ENCODE results near the gene ARAP1. TPM values are rescaled to one million over a fixed set of nuclear protein-coding genes. Genes with fewer than 3 reads are reported as not detected.
"Not testable (repeated sequence)": the region's sequence is repeated elsewhere in the genome, so short reads cannot be mapped to it uniquely, and the experiment has no call there.

ARAP1 gene
- 26.4 and 31.0 TPM in 2 replicates for total RNA-seq (2014; rRNA removed; shearing (Covaris generic))

GRCh38 chr11:72752088-72752914 lies at the start of gene ARAP1:
Gene ARAP1 (minus strand): TSS chr11:72752408. CDS start chr11:72727128, 25,280 bp downstream.
- Histone ChIP-seq H3K36me3 (no peaks in the 10 kb centered on the region), H3K9me3 (replicated peaks) (no peaks in the 10 kb centered on the region), H3K4me1 (replicated peaks) (peaks cover 15% of the 10 kb centered on the region), H3K4me3 (peak within 1 kb of the TSS; percentile 66), H3K27ac (peak within 1 kb of the TSS; percentile 71), H3K27me3 (replicated peaks) (no peaks in the 10 kb centered on the region)
- peak; percentile 70 to 80 for DNase-seq (ENCODE audit: low read depth in 1 of 2, low spot score in 2 of 2)

GRCh38 chr11:72799441-72799840 lies 47.2 kb upstream of the ARAP1 start:
- Histone ChIP-seq H3K27me3 (replicated peaks) (no peaks in the 10 kb centered on the region), H3K27ac (no peak overlapping the region), H3K4me3 (no peak overlapping the region), H3K36me3 (no peaks in the 10 kb centered on the region), H3K9me3 (replicated peaks) (no peaks in the 10 kb centered on the region), H3K4me1 (replicated peaks) (no peaks in the 10 kb centered on the region; the same call in 1 of the 2 replicates)
- no peak for DNase-seq (ENCODE audit: low read depth in 1 of 2, low spot score in 2 of 2)

- no peak for DNase-seq (ENCODE audit: low read depth in 1 of 2, low spot score in 2 of 2)
- Histone ChIP-seq H3K4me3 (no peak overlapping the region), H3K36me3 (no peaks in the 10 kb centered on the region), H3K4me1 (replicated peaks) (peaks cover 1% of the 10 kb centered on the region), H3K27ac (no peak overlapping the region), H3K27me3 (replicated peaks) (no peaks in the 10 kb centered on the region), H3K9me3 (replicated peaks) (no peaks in the 10 kb centered on the region)
Observed at GRCh38 chr11:72798361-72798760, 46.2 kb upstream of the ARAP1 start.

- peak within 1 kb of the TSS; percentile 58 for H3K4me3 ChIP-seq
- DNase-seq (ENCODE audit: low read depth in 1 of 2, low spot score in 2 of 2) = peak; percentile 87 to 94
- H3K27ac ChIP-seq = 0 out of 2 replicates have a peak within 1 kb of the TSS, but pooled peaks have one; percentile 12
- H3K36me3 ChIP-seq = no peaks in the 10 kb centered on the region
- H3K27me3 ChIP-seq (replicated peaks) = no peaks in the 10 kb centered on the region
- no peaks in the 10 kb centered on the region for H3K9me3 ChIP-seq (replicated peaks)
- H3K4me1 ChIP-seq (replicated peaks) = peaks cover 11% of the 10 kb centered on the region
Observed at GRCh38 chr11:72793425-72794367, 41.5 kb upstream of the ARAP1 start, which contains the start of gene STARD10. Gene STARD10 (minus strand): TSS chr11:72794047. CDS start chr11:72781181, 12,866 bp downstream.

- no peaks in the 10 kb centered on the region for H3K36me3 ChIP-seq
- 0 out of 2 replicates have a peak overlapping the region, but pooled peaks have one; percentile 12 for H3K27ac ChIP-seq
- DNase-seq (ENCODE audit: low read depth in 1 of 2, low spot score in 2 of 2) = no peak
- H3K4me3 ChIP-seq = no peak overlapping the region
- H3K4me1 ChIP-seq (replicated peaks) = peaks cover 11% of the 10 kb centered on the region
- no peaks in the 10 kb centered on the region for H3K27me3 ChIP-seq (replicated peaks)
- no peaks in the 10 kb centered on the region for H3K9me3 ChIP-seq (replicated peaks)
Observed at GRCh38 chr11:72793076-72793424, 40.8 kb upstream of the ARAP1 start.

GRCh38 chr11:72792437-72793021 lies 40.3 kb upstream of the ARAP1 start:
- Histone ChIP-seq H3K27me3 (replicated peaks) (no peaks in the 10 kb centered on the region), H3K9me3 (replicated peaks) (no peaks in the 10 kb centered on the region), H3K4me3 (no peak overlapping the region), H3K4me1 (replicated peaks) (peaks cover 11% of the 10 kb centered on the region), H3K27ac (no peak overlapping the region), H3K36me3 (no peaks in the 10 kb centered on the region)
- no peak for DNase-seq (ENCODE audit: low read depth in 1 of 2, low spot score in 2 of 2)

- not testable (repeated sequence) for H3K27me3 ChIP-seq (replicated peaks); H3K9me3 ChIP-seq (replicated peaks); DNase-seq (ENCODE audit: low read depth in 1 of 2, low spot score in 2 of 2)
Observed at GRCh38 chr11:72791228-72791627, 39.0 kb upstream of the ARAP1 start.

GRCh38 chr11:72789493-72790131 lies 37.4 kb upstream of the ARAP1 start:
- DNase-seq (ENCODE audit: low read depth in 1 of 2, low spot score in 2 of 2) = no peak
- Histone ChIP-seq H3K4me1 (replicated peaks) (peaks cover 11% of the 10 kb centered on the region), H3K27me3 (replicated peaks) (no peaks in the 10 kb centered on the region), H3K36me3 (no peaks in the 10 kb centered on the region), H3K4me3 (no peak overlapping the region), H3K9me3 (replicated peaks) (no peaks in the 10 kb centered on the region), H3K27ac (no peak overlapping the region)

More at GRCh38 chr11:72791228-72791627, 39.0 kb upstream of the ARAP1 start:
- H3K4me3 ChIP-seq, H3K27ac ChIP-seq, H3K36me3 ChIP-seq: not testable (repeated sequence)
- peaks cover 11% of the 10 kb centered on the region for H3K4me1 ChIP-seq (replicated peaks)

GRCh38 chr11:72788241-72788640 lies 36.0 kb upstream of the ARAP1 start:
- H3K4me1 ChIP-seq (replicated peaks) = peaks cover 9% of the 10 kb centered on the region
- no peak for DNase-seq (ENCODE audit: low read depth in 1 of 2, low spot score in 2 of 2)
- H3K9me3 ChIP-seq (replicated peaks) = no peaks in the 10 kb centered on the region
- no peaks in the 10 kb centered on the region for H3K36me3 ChIP-seq
- H3K27me3 ChIP-seq (replicated peaks) = no peaks in the 10 kb centered on the region
- no peak overlapping the region for H3K27ac ChIP-seq
- no peak overlapping the region for H3K4me3 ChIP-seq

GRCh38 chr11:72787216-72788104 lies 35.3 kb upstream of the ARAP1 start:
- Histone ChIP-seq H3K27me3 (replicated peaks) (no peaks in the 10 kb centered on the region), H3K27ac (no peak overlapping the region), H3K4me1 (replicated peaks) (peaks cover 6% of the 10 kb centered on the region; the same call in 1 of the 2 replicates), H3K36me3 (no peaks in the 10 kb centered on the region), H3K9me3 (replicated peaks) (no peaks in the 10 kb centered on the region), H3K4me3 (no peak overlapping the region)
- no peak for DNase-seq (ENCODE audit: low read depth in 1 of 2, low spot score in 2 of 2)

- DNase-seq (ENCODE audit: low read depth in 1 of 2, low spot score in 2 of 2) = no peak
- no peak overlapping the region for H3K27ac ChIP-seq
- H3K4me1 ChIP-seq (replicated peaks) = peaks cover 6% of the 10 kb centered on the region; the same call in 1 of the 2 replicates
- no peak overlapping the region for H3K4me3 ChIP-seq
- H3K27me3 ChIP-seq (replicated peaks) = no peaks in the 10 kb centered on the region
- H3K9me3 ChIP-seq (replicated peaks) = no peaks in the 10 kb centered on the region
- H3K36me3 ChIP-seq = no peaks in the 10 kb centered on the region
Observed at GRCh38 chr11:72786305-72787215, 34.4 kb upstream of the ARAP1 start.

Data from SJSA1 (cell line).